LNCAP (cell line): ENCODE data around the gene ZC3H12D.

Source experiments
- TF ChIP-seq, protein P1 (sequence below): fragments of 450-650 bp; IDR thresholded peaks from 2 replicates; pipeline ENCODE4 v1.5.1; 2017; ENCODE audit warnings: mild to moderate bottlenecking

Gene ZC3H12D

DNA sequence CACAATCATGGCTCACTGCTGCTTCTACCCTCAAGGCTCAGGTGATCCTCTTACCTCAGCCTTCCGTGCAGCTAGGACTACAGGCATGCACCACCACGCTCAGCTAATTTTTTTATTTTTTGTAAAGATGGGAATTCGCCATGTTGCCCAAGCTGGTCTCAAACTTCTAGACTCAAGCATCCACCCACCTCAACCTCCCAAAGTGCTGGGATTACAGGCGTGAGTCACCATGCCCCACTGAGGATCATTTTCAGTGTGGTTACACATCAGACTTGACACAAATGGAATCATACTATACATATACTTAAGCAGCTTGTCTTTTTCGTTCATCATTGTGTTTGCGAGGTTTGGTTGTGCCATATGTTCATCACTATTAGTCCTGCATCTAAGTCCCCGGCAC is 26.6 kb downstream of the ZC3H12D start:
- TF ChIP-seq, protein P1, sequence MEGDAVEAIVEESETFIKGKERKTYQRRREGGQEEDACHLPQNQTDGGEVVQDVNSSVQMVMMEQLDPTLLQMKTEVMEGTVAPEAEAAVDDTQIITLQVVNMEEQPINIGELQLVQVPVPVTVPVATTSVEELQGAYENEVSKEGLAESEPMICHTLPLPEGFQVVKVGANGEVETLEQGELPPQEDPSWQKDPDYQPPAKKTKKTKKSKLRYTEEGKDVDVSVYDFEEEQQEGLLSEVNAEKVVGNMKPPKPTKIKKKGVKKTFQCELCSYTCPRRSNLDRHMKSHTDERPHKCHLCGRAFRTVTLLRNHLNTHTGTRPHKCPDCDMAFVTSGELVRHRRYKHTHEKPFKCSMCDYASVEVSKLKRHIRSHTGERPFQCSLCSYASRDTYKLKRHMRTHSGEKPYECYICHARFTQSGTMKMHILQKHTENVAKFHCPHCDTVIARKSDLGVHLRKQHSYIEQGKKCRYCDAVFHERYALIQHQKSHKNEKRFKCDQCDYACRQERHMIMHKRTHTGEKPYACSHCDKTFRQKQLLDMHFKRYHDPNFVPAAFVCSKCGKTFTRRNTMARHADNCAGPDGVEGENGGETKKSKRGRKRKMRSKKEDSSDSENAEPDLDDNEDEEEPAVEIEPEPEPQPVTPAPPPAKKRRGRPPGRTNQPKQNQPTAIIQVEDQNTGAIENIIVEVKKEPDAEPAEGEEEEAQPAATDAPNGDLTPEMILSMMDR, result no peak

DNA sequence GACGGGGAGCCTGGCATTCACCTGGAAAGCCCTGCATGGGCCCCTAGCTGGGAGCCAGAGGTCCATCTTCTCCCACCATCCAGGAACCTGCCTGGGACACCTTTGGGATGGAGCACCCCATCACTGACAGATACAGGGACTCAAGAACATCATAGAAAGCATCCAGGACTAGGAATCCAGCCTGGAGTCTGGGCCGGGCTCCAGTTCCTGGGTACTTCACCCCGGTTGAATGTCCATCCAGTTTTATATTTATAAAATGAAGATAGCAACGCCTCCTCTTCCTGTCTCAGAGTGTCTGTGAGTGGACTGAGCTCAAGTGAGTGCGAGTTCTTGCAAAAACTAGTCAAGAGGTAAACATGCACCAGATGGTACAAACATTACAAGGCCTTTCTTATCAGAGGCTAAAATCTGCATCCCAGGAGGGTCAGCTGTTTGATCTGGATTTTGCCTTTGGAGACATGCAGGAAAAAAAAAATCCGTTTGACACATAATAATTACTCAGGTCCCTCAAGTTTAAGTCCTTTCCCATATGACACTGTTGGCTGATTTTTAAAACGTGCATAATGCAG is 27.4 kb downstream of the ZC3H12D start:
- TF ChIP-seq, protein P1, result no peak

DNA sequence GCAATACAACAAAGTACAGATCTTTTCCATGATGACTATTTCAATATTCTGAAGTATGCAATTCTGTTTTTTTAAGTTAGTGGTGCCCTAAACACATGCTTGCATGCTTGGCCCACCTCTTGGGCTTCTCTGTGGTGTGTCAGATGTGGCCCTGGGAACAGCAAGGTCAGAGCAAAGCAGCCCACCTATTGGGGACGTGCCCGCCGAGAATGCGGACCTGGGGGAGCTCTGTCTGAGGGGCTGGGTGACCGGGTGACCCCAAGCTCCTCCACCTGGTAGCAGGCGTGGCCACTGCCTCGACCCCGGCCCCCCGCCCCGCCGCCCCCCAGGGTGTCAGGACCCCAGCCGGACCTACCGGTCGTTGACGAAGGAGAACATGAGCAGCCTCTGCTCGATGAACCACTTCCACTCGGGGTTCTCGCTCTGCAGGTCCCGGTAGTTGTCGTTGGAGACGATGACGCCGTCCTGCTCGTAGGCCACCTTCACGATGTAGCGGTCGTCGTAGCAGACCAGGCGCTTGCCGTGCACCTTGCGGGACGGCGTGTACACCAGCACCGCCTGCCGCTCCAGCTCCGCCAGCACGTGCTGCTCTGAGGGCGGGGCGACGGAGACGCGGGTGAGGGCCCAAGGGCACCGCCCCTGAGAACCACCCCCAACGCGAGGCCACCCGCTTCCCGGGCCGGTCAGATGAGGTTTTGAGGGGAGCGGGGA is 28.3 kb downstream of the ZC3H12D start:
- TF ChIP-seq, protein P1, result no peak

DNA sequence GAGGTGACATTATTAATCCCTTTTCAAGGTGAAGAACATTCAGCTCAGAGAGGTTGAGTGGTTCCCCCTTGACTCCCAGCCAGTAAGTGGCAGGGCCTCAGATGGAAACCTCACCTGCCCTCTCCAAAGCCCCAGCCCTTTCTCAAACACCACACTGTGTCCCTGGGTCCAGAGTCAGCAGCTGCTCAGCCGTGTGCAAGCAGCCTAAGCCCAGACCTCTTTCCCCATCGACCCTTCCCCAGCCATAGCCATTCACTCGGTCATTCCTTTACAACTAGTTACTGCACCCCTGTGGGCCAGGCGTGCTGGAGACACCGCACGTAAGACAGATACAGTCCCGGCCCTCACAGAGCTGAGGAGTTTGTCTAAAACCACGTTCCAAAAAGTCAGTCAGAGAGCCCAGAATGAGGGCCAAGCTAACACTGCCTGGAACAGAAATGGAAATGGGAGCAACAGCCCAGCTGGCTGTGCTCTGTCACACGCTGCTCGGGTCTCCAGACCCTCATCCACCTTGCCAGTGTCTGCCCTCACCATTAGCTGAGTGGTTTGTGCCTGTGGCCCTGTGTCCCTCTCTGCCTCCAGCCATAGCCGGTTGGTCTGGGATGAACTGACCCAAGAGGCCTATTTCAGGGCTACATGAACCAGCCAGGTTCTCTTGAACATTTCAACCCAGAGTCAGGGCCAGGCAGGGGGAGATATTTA is 29.6 kb downstream of the ZC3H12D start:
- TF ChIP-seq, protein P1, result no peak

DNA sequence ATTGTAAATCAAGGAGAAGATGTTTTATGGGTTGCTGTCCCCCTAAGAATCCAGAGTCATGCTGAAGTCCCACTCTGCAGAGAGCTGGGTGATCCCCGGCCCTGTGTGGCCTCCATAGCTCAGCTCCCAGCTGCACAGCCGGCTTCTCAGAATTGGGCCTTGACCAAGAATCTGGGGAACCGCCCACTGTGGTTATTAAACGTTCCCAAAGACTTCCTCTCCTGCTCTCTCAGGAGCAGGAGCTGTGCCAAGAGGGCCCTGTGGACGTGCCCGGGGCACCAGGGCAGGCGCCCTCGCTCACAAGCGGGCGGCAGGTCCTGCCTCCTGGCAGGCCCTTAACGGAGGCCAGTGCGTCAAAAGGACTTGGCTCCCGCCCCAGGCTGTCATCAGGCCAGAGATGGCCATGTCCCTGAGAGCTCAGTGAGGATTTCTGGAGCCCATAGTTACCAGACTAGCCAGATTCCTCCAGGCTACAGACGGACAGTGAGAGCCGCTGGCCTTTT is 30.4 kb downstream of the ZC3H12D start:
- TF ChIP-seq, protein P1, result no peak

DNA sequence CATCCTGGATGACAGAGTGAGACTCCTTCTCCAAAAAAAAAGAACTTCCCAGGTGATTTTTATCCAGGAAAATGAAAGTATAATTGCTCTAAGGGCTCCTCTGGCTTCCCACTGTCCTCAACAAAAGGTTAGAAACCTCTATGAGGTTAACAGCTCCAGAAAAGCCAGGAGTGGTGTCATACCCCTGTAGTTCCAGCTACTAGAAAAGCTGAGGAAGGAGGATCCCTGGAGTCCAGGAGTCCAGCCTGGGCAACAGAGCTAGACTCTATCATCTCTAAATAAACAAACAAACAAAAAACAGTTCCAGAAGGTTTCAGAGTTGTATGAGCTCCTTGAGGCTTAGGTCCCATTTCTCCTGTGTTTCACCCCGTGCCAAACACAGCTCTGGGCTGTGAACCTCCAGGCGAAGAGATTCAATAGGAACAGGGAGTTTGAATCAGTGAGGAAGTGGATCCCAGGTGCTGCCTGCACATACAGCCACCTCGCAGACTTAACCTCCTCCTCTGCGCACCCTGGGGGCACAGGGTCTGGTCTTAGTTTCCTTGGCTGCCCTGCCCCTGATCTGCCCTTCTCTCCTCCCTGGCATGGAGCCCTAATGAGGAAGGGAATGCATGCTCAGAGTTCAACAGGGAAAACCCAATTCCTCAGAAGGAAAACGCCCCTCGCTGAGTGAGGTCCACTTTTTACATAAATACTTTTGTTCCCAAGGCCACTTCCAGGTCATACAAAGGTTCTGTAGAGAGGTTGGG is 31.0 kb downstream of the ZC3H12D start:
- TF ChIP-seq, protein P1, result no peak
